Smooth muscle cell of the pulmonary artery (primary cell): Measurements from ENCODE around the gene SEMG2. TPM values are rescaled to one million over a fixed set of nuclear protein-coding genes. Genes with fewer than 3 reads are reported as not detected.

Experiments
- total RNA-seq: library from RNA; depleted of rRNA; stranded (reverse); fragments of >200 nt; gene quantifications from 2 replicates; pipeline ENCODE4 v1.2.3, GENCODE V29; 2014

SEMG2 gene, protein sequence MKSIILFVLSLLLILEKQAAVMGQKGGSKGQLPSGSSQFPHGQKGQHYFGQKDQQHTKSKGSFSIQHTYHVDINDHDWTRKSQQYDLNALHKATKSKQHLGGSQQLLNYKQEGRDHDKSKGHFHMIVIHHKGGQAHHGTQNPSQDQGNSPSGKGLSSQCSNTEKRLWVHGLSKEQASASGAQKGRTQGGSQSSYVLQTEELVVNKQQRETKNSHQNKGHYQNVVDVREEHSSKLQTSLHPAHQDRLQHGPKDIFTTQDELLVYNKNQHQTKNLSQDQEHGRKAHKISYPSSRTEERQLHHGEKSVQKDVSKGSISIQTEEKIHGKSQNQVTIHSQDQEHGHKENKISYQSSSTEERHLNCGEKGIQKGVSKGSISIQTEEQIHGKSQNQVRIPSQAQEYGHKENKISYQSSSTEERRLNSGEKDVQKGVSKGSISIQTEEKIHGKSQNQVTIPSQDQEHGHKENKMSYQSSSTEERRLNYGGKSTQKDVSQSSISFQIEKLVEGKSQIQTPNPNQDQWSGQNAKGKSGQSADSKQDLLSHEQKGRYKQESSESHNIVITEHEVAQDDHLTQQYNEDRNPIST
- total RNA-seq = not detected in 2 replicates

DNA sequence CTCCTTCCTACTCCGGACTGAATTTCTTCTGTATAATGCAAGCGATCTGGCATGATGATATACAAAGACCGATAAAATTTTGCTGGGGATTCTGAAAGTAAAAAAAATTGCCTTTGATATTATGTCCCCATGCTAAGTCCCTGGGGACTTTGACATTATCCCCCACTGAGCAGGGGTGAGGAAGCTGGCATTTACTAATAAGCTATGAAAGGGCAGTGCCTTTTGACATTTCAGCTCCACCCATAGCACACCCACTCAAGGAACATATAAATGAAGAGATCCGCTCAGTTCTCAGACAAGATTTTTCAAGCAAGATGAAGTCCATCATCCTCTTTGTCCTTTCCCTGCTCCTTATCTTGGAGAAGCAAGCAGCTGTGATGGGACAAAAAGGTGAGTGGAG is at the start of gene SEMG2:
Gene SEMG2 (plus strand): TSS at position 298 of the 400 bp plus-strand sequence. CDS start 17 bp downstream, at position 315.

DNA sequence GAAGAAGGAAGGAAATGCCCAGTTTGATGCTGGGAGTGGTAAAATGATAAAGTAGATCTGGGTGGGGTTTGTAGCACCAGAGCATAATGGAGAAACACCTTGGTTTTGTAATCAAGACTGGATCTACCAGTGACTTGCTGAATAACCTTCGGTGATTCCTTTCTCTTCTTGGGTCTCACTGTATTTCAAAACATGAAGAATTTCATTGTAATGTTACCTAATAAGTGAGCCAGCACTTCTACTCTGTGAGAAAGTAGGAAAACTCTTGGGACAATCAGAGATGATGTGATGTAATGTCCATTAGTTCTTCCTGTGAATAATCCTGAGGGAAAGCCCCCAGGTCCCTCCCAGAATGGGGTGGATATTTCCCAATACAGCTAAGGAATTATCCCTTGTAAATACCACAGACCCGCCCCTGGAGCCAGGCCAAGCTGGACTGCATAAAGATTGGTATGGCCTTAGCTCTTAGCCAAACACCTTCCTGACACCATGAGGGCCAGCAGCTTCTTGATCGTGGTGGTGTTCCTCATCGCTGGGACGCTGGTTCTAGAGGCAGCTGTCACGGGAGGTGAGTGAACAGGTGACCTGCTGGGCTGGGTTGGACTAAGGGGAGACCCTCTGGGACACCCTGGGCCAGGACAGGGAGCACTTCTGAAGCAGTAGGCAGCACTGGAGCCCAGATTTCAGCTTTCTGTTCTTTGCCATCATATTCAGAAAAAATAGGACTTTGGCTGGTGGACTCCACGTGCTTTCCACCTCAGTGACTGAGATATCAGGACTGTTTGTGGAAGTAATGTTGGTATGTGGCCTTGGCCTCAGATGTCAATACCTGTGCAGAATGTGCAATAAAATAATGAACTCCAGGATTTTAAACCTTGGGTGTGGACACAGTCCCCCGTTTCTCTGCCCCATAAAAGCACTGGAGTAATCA is 46.5 kb upstream of the SEMG2 start, which contains the start of gene PI3:
Gene PI3 (plus strand): TSS at position 469 of the 931 bp plus-strand sequence. CDS start 21 bp downstream, at position 490.

DNA sequence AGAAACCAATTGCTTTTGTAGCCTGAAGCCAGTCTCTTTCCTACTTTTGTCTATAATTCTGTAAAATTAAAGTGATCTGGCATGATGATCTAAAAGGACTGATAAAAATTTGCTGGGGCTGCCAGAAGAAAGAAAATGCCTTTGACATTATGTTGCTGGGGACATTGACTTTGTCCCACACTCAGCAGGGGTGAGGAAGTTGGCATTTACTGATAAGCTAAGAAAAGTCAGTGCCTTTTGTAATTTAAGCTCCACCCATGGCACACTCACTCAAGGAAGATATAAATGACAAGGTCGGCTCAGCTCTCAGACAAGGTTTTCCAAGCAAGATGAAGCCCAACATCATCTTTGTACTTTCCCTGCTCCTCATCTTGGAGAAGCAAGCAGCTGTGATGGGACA is 14.4 kb upstream of the SEMG2 start, which contains the start of gene SEMG1:
Gene SEMG1 (plus strand): TSS at position 309 of the 400 bp plus-strand sequence. CDS start 21 bp downstream, at position 330.

DNA sequence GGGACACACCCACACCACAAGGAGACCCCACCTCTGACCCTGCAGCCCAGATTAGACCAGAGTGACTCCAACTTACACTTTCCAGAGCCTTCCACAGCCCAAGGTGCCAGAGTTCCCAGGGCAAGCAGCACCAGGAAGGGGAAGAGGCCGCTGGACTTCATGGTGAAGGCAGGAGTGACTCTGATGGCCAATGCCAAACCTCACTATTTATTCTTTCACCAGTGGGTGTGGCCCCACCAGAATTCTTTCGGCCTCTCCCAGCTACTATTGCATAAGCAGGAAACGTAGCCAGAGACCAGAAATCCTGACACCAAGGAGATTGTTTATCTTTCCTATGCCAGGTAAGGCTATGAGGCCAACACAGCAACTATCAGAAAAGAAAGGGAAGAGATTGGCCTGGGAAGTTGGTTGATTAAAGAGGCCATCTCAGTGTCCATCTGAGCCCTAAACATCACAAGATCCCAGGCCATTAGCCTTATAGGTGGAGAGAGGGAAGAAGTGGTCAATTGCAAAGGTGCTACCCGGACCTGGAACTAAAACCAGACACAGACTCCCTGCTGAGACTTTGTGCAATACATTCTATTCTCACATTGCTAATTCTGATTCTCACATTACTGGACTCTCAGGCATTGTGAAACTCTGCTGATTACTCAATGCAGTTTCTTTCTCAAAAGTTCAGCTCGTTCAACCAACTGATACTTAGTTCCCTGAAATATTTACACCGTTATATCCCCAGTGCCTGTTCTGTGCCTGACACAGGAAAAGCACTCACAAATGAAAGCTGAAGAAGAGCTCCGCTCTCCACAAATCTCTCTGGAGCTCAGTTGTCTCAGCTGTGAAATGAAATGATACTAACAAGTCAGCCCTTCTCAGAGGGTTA is 33.5 kb downstream of the SEMG2 start, which contains the start of gene SLPI:
Gene SLPI (minus strand): TSS at position 182 of the 880 bp plus-strand sequence. CDS start 21 bp downstream, at position 161.

Other genes with a start within 250 kb of the SEMG2 start
- 1.4 and 2.4 TPM in 2 replicates for gene KCNS1, start 120.2 kb upstream of the SEMG2 start, total RNA-seq
- not detected in 2 replicates for gene WFDC5, start 106.2 kb upstream of the SEMG2 start, total RNA-seq
- gene WFDC12, start 96.9 kb upstream of the SEMG2 start, total RNA-seq = not detected in 2 replicates
- gene PI3, start 46.5 kb upstream of the SEMG2 start, total RNA-seq = not detected in 2 replicates
- gene SEMG1, start 14.3 kb upstream of the SEMG2 start, total RNA-seq = not detected in 2 replicates
- gene SLPI, start 33.2 kb downstream of the SEMG2 start, total RNA-seq = 0.52 and 0.69 TPM in 2 replicates
- not detected in 2 replicates for gene RBPJL, start 85.5 kb downstream of the SEMG2 start, total RNA-seq
- 0.03 TPM in 1 of 2 replicates, not detected in the other for gene MATN4, start 86.9 kb downstream of the SEMG2 start, total RNA-seq
- gene SDC4, start 127.1 kb downstream of the SEMG2 start, total RNA-seq = 61.4 and 105 TPM in 2 replicates
- 34.0 and 36.3 TPM in 2 replicates for gene SYS1, start 141.8 kb downstream of the SEMG2 start, total RNA-seq
- gene TP53TG5, start 157.0 kb downstream of the SEMG2 start, total RNA-seq = 0.03 TPM in 1 of 2 replicates, not detected in the other
- gene DBNDD2, start 186.9 kb downstream of the SEMG2 start, total RNA-seq = 3.0 and 4.7 TPM in 2 replicates
- gene PIGT, start 194.8 kb downstream of the SEMG2 start, total RNA-seq = 59.5 and 63.0 TPM in 2 replicates
- not detected in 2 replicates for gene WFDC2, start 248.4 kb downstream of the SEMG2 start, total RNA-seq